Esophagus muscularis mucosa (tissue), 3 donors: Measurements from ENCODE around the gene BLOC1S4.

Experiments
- POLR2A ChIP-seq: fragments of 450-650 bp; IDR thresholded peaks from one replicate; pipeline ENCODE4 v1.6.1; 2017; ENCODE audit warnings: antibody characterized with exemption, moderate library complexity, mild to moderate bottlenecking, low read depth
- POLR2AphosphoS5 ChIP-seq, 2 donors: sonication (generic); formaldehyde crosslinking; IDR thresholded peaks; one replicate each; pipeline ENCODE4 v1.6.1; 2017; ENCODE audit warnings: antibody characterized with exemption in 2 of 2
- TF ChIP-seq, protein P1 (sequence below), 3 experiments: fragments of 200-600 bp in 2 of 3; fragments of 450-650 bp in 1 of 3; sonication (generic) in 2 of 3; IDR thresholded peaks; one replicate each; pipeline ENCODE4 v1.5.1; 2017 to 2019; ENCODE audit warnings: antibody characterized with exemption in 3 of 3, mild to moderate bottlenecking in 2 of 3, moderate library complexity in 1 of 3

DNA sequence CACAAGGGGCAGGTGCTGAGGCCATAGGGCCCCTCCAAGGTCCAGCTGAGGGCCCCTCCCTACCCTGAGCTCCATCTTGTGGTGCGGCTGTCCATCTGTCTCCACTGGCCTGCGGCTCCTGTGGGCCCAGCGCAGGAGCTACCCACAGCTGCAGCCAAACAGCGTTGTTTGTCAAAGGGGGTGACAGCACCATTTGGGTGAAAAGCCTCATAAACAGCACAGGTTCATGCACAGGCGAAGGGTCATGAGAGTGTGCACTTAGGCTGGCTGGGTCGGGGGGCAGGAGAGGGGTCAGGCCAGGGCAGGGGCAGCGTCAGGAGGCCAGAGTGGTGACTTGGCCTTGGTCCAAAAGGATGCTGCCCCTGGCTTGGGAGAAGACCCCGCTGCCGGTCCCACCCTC is 32.3 kb downstream of the BLOC1S4 start:
- TF ChIP-seq POLR2A (no peak), POLR2AphosphoS5 (IDR thresholded peaks at IDR 0.05) (no peak)
- TF ChIP-seq, protein P1, sequence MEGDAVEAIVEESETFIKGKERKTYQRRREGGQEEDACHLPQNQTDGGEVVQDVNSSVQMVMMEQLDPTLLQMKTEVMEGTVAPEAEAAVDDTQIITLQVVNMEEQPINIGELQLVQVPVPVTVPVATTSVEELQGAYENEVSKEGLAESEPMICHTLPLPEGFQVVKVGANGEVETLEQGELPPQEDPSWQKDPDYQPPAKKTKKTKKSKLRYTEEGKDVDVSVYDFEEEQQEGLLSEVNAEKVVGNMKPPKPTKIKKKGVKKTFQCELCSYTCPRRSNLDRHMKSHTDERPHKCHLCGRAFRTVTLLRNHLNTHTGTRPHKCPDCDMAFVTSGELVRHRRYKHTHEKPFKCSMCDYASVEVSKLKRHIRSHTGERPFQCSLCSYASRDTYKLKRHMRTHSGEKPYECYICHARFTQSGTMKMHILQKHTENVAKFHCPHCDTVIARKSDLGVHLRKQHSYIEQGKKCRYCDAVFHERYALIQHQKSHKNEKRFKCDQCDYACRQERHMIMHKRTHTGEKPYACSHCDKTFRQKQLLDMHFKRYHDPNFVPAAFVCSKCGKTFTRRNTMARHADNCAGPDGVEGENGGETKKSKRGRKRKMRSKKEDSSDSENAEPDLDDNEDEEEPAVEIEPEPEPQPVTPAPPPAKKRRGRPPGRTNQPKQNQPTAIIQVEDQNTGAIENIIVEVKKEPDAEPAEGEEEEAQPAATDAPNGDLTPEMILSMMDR (IDR thresholded peaks at IDR 0.05), result no peak
